GM19455 (cell line): Measurements from ENCODE around the gene LTA.

Experiments used
- ATAC-seq: cut with Tn5 transposase; IDR thresholded peaks from one replicate; pipeline ENCODE4 v1.9.1; 2021; ENCODE audit not compliant: unreplicated experiment

LTA gene

GRCh38 chr6:31569861-31570536, 2.1 kb upstream of the LTA start:
- no peak for ATAC-seq

- ATAC-seq = no peak
These were observed 1.4 kb downstream of the LTA start for GRCh38 chr6:31573239-31574105.

GRCh38 chr6:31574106-31575061, 2.3 kb downstream of the LTA start:
- ATAC-seq = no peak

- no peak for ATAC-seq
These were observed 3.3 kb downstream of the LTA start, which contains the start of gene TNF for GRCh38 chr6:31575335-31575901. Gene TNF, plus strand, starts transcription at chr6:31575565. Its CDS starts 177 bp downstream, at chr6:31575742.

- no peak for ATAC-seq
These were observed 4.0 kb downstream of the LTA start for GRCh38 chr6:31575952-31576685.

GRCh38 chr6:31576897-31577578, 4.9 kb downstream of the LTA start:
- no peak for ATAC-seq

GRCh38 chr6:31577579-31577966, 5.5 kb downstream of the LTA start:
- ATAC-seq = no peak

- ATAC-seq = no peak
These were observed 6.4 kb downstream of the LTA start for GRCh38 chr6:31578184-31579118.

GRCh38 chr6:31579119-31579505, 7.0 kb downstream of the LTA start:
- ATAC-seq = no peak

- ATAC-seq = no peak
These were observed 7.7 kb downstream of the LTA start for GRCh38 chr6:31579546-31580437.

- no peak for ATAC-seq
These were observed 8.3 kb downstream of the LTA start for GRCh38 chr6:31580438-31580740.

GRCh38 chr6:31580807-31581433, 8.8 kb downstream of the LTA start:
- ATAC-seq = no peak

- ATAC-seq = no peak
These were observed 9.5 kb downstream of the LTA start for GRCh38 chr6:31581434-31582229.

GRCh38 chr6:31582230-31582643, 10.1 kb downstream of the LTA start, which contains the start of gene LTB:
Gene LTB, minus strand, starts transcription at chr6:31582424. Its CDS starts 7 bp downstream, at chr6:31582417.
- ATAC-seq = no peak

GRCh38 chr6:31585491-31585890, 13.4 kb downstream of the LTA start:
- ATAC-seq = no peak

- ATAC-seq = no peak
These were observed 13.9 kb downstream of the LTA start, which contains the start of gene LST1 for GRCh38 chr6:31586008-31586407. Gene LST1, plus strand, starts transcription at chr6:31586277. Its CDS starts 1,023 bp downstream, at chr6:31587300.
